Vagina (tissue), 2 donors: ENCODE measurements around the gene ZNF500.

Experiments used
- CTCF ChIP-seq, 3 experiments: fragments of 450-650 bp in 2 of 3; fragments of 200-600 bp in 1 of 3; sonication (generic) in 1 of 3; IDR thresholded peaks; one replicate each; pipeline ENCODE4 v1.5.1; 2017 to 2019; ENCODE audit warnings: antibody characterized with exemption in 3 of 3, mild to moderate bottlenecking in 2 of 3, moderate library complexity in 2 of 3
- POLR2A ChIP-seq, 2 donors: fragments of 450-650 bp; IDR thresholded peaks; one replicate each; pipeline ENCODE4 v1.6.1; 2017; ENCODE audit warnings: antibody characterized with exemption in 2 of 2, mild to moderate bottlenecking in 2 of 2, moderate library complexity in 2 of 2
- POLR2AphosphoS5 ChIP-seq, 2 donors: sonication (generic); formaldehyde crosslinking; IDR thresholded peaks; one replicate each; pipeline ENCODE4 v1.9.0; 2017; ENCODE audit warnings: antibody characterized with exemption in 2 of 2, mild to moderate bottlenecking in 2 of 2, low read depth in 1 of 2; ENCODE audit not compliant: insufficient read depth in 1 of 2

GRCh38 chr16:4699046-4699556 is 67.9 kb downstream of the ZNF500 start:
- TF ChIP-seq POLR2AphosphoS5 (IDR thresholded peaks at IDR 0.05; ENCODE audit: insufficient read depth in 1 of 2, low read depth in 1 of 2) (no peak), CTCF (IDR thresholded peaks at IDR 0.05) (no peak), POLR2A (IDR thresholded peaks at IDR 0.05) (no peak)
